OCI-LY1 (cell line): ENCODE measurements around the gene UBQLN4.

ENCODE experiments used
- H2AFZ ChIP-seq: fragments of 200-600 bp; sonication (generic), shearing (Covaris generic); 2 replicates; pipeline ENCODE4 v1.6.0; 2014; ENCODE audit warnings: antibody characterized with exemption, mild to moderate bottlenecking, low read length
- H3F3A ChIP-seq: fragments of 200-600 bp; sonication (generic), shearing (Covaris generic); 2 replicates; pipeline ENCODE4 v1.6.0; 2014; ENCODE audit warnings: mild to moderate bottlenecking, antibody characterized with exemption, low read length, moderate library complexity; ENCODE audit not compliant: insufficient read depth
- H3K27ac ChIP-seq: fragments of 200-600 bp; sonication (generic); 2 replicates; pipeline ENCODE4 v1.5.1; 2014; ENCODE audit warnings: low read length, mixed run types, mild to moderate bottlenecking, low read depth; ENCODE audit not compliant: poor library complexity, severe bottlenecking
- H3K27me3 ChIP-seq: fragments of 200-600 bp; sonication (generic); 2 replicates; pipeline ENCODE4 v1.6.0; 2014; ENCODE audit warnings: antibody characterized with exemption, mild to moderate bottlenecking, low read length, moderate library complexity; ENCODE audit not compliant: insufficient read depth
- H3K36me3 ChIP-seq: fragments of 200-600 bp; sonication (generic); 2 replicates; pipeline ENCODE4 v1.6.1; 2014; ENCODE audit warnings: mild to moderate bottlenecking, antibody characterized with exemption, low read length, moderate library complexity, mixed read lengths; ENCODE audit not compliant: insufficient read depth
- H3K4me1 ChIP-seq: fragments of 200-600 bp; sonication (generic); 2 replicates; pipeline ENCODE4 v1.5.1; 2014; ENCODE audit warnings: mild to moderate bottlenecking, low read length, moderate library complexity; ENCODE audit not compliant: insufficient read depth, severe bottlenecking
- H3K4me2 ChIP-seq: fragments of 200-600 bp; sonication (generic), shearing (Covaris generic); 2 replicates; pipeline ENCODE4 v1.6.1; 2014; ENCODE audit warnings: low read length
- H3K4me3 ChIP-seq: fragments of 200-600 bp; sonication (generic); 2 replicates; pipeline ENCODE4 v1.5.1; 2014; ENCODE audit warnings: low read length, low read depth, mild to moderate bottlenecking, mixed read lengths; ENCODE audit not compliant: poor library complexity, severe bottlenecking
- H3K79me2 ChIP-seq: fragments of 200-600 bp; shearing (Covaris generic); 2 replicates; pipeline ENCODE4 v1.6.1; 2016; ENCODE audit warnings: mixed run types, low read length, mixed read lengths; ENCODE audit not compliant: insufficient read depth
- H3K9ac ChIP-seq: fragments of 200-600 bp; sonication (generic), shearing (Covaris generic); 2 replicates; pipeline ENCODE4 v1.6.1; 2014; ENCODE audit warnings: mild to moderate bottlenecking, low read length, mixed read lengths
- H3K9me2 ChIP-seq: fragments of 200-600 bp; sonication (generic), shearing (Covaris generic); 2 replicates; pipeline ENCODE4 v1.6.1; 2014; ENCODE audit warnings: low read depth, mild to moderate bottlenecking, low read length, mixed read lengths
- H3K9me3 ChIP-seq: fragments of 200-600 bp; shearing (Covaris generic); 2 replicates; pipeline ENCODE4 v1.6.1; 2014; ENCODE audit warnings: low read length, mixed read lengths
- H4K20me1 ChIP-seq: fragments of 200-600 bp; sonication (generic), shearing (Covaris generic); 2 replicates; pipeline ENCODE4 v1.6.0; 2016; ENCODE audit warnings: mild to moderate bottlenecking, low read length; ENCODE audit not compliant: insufficient read depth
- EZH2 ChIP-seq: fragments of 200-600 bp; sonication (generic), shearing (Covaris generic); IDR thresholded peaks from 2 replicates; pipeline ENCODE4 v1.8.0; 2017; ENCODE audit warnings: borderline replicate concordance, mixed run types, mild to moderate bottlenecking, antibody characterized with exemption, low read length, moderate library complexity, mixed read lengths
- TF ChIP-seq, protein P1 (sequence below): fragments of 200-600 bp; sonication (generic), shearing (Covaris generic); IDR thresholded peaks from 2 replicates; pipeline ENCODE4 v1.5.1; 2017; ENCODE audit warnings: mild to moderate bottlenecking, antibody characterized with exemption, low read length, moderate library complexity, mixed read lengths

The UBQLN4 gene

DNA sequence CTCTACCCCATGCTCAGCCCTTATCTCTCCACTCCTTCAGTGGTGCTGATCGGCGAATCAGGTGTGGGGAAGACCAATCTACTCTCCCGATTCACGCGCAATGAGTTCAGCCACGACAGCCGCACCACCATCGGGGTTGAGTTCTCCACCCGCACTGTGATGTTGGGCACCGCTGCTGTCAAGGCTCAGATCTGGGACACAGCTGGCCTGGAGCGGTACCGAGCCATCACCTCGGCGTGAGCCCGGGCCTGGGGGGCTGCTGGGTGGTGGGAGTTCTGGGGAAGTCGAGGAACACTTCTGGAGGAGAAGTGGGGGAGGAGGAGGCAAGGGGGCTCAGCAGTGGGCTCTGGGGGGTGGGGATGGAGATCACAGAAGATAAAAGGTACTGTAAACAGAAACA, 12.3 kb upstream of the UBQLN4 start:
- H3K4me2 ChIP-seq = no peak overlapping the region
- no peak overlapping the region for H3K4me3 ChIP-seq
- H4K20me1 ChIP-seq = no peaks in the 10 kb centered on the region
- H3K27me3 ChIP-seq = no peaks in the 10 kb centered on the region
- no peaks in the 10 kb centered on the region for H3K79me2 ChIP-seq
- H3K9me2 ChIP-seq = no peaks in the 10 kb centered on the region
- no peaks in the 10 kb centered on the region for H3K9me3 ChIP-seq
- no peak overlapping the region for H2AFZ ChIP-seq
- H3K4me1 ChIP-seq = peaks cover 9% of the 10 kb centered on the region
- TF ChIP-seq, protein P1, sequence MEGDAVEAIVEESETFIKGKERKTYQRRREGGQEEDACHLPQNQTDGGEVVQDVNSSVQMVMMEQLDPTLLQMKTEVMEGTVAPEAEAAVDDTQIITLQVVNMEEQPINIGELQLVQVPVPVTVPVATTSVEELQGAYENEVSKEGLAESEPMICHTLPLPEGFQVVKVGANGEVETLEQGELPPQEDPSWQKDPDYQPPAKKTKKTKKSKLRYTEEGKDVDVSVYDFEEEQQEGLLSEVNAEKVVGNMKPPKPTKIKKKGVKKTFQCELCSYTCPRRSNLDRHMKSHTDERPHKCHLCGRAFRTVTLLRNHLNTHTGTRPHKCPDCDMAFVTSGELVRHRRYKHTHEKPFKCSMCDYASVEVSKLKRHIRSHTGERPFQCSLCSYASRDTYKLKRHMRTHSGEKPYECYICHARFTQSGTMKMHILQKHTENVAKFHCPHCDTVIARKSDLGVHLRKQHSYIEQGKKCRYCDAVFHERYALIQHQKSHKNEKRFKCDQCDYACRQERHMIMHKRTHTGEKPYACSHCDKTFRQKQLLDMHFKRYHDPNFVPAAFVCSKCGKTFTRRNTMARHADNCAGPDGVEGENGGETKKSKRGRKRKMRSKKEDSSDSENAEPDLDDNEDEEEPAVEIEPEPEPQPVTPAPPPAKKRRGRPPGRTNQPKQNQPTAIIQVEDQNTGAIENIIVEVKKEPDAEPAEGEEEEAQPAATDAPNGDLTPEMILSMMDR = no peak
- no peak for TF ChIP-seq EZH2
- no peaks in the 10 kb centered on the region for H3K36me3 ChIP-seq
- H3K9ac ChIP-seq = no peak overlapping the region
- no peak overlapping the region for H3K27ac ChIP-seq
- H3F3A ChIP-seq = no peaks in the 10 kb centered on the region

DNA sequence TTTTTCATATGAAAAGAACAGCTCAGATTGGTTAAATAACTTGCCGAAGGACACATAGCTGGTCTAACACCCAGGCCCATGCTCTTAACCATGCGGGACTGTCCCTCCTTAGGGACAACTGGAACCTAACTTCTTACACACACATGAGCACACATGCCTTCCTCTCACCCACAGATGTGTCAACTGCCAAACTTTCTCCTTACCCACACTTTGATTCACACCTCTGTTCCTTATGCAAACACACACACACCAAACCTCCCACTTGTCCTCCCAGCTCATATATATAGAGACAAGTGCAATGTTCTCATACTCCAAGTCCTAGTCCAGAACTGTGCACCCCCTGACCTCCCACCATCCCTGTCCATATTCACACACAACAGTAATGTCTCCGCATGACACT, 11.6 kb upstream of the UBQLN4 start:
- Histone ChIP-seq H3F3A (no peaks in the 10 kb centered on the region), H4K20me1 (no peaks in the 10 kb centered on the region), H3K79me2 (no peaks in the 10 kb centered on the region), H3K27me3 (no peaks in the 10 kb centered on the region), H2AFZ (no peak overlapping the region), H3K4me3 (no peak overlapping the region), H3K36me3 (no peaks in the 10 kb centered on the region), H3K27ac (no peak overlapping the region), H3K4me2 (no peak overlapping the region), H3K9me2 (no peaks in the 10 kb centered on the region), H3K9ac (no peak overlapping the region), H3K9me3 (no peaks in the 10 kb centered on the region), H3K4me1 (peaks cover 13% of the 10 kb centered on the region)
- TF ChIP-seq, protein P1 = no peak
- TF ChIP-seq EZH2 = no peak

DNA sequence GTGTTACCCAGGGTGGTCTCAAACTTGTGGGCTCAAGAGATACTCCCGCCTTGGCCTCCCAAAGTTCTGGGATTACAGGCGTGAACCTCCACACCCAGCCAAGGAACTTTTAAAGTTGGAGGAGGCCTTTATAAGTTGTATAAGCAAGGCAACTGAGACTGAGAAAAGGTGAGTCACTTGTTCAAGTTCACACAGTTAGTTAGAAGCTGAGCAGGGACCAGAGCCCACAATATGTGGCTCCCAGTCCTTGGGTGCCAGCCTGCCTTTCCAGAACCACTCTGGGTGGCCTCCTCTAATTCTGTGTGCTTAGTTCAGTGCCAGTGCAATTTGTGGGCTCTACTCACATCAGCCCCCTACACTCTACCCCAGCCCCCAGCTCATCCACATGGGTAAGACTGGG, 11.0 kb upstream of the UBQLN4 start:
- Histone ChIP-seq H3K36me3 (no peaks in the 10 kb centered on the region), H3K4me3 (no peak overlapping the region), H3K4me2 (no peak overlapping the region), H4K20me1 (no peaks in the 10 kb centered on the region), H3K79me2 (no peaks in the 10 kb centered on the region), H2AFZ (no peak overlapping the region), H3F3A (no peaks in the 10 kb centered on the region), H3K27me3 (no peaks in the 10 kb centered on the region), H3K27ac (no peak overlapping the region), H3K4me1 (peaks cover 13% of the 10 kb centered on the region), H3K9me2 (no peaks in the 10 kb centered on the region), H3K9me3 (no peaks in the 10 kb centered on the region), H3K9ac (no peak overlapping the region; the same call in 1 of the 2 replicates)
- TF ChIP-seq, protein P1 = no peak
- TF ChIP-seq EZH2 = no peak
